Glutamatergic neuron (in vitro differentiated cells): Measurements from ENCODE around the gene CDC5L. TPM values are rescaled to one million over a fixed set of nuclear protein-coding genes. Genes with fewer than 3 reads are reported as not detected.

Experiments
- DNase-seq: peaks from one replicate; pipeline ENCODE4 v3.0.0; 2022
- H3K27ac Mint-ChIP-seq: one replicate; pipeline ENCODE4 v1.8.0; 2020; ENCODE audit warnings: mild to moderate bottlenecking, mixed read lengths, inconsistent platforms; ENCODE audit not compliant: unreplicated experiment
- H3K27me3 Mint-ChIP-seq: one replicate; pipeline ENCODE4 v1.8.0; 2020; ENCODE audit warnings: mild to moderate bottlenecking, moderate library complexity, mixed read lengths, inconsistent platforms; ENCODE audit not compliant: unreplicated experiment
- H3K36me3 Mint-ChIP-seq: one replicate; pipeline ENCODE4 v1.8.0; 2020; ENCODE audit warnings: mild to moderate bottlenecking, mixed read lengths, inconsistent platforms; ENCODE audit not compliant: unreplicated experiment
- H3K4me1 Mint-ChIP-seq: one replicate; pipeline ENCODE4 v1.8.0; 2020; ENCODE audit warnings: mild to moderate bottlenecking, low read depth, mixed read lengths, inconsistent platforms; ENCODE audit not compliant: unreplicated experiment
- H3K4me3 Mint-ChIP-seq: one replicate; pipeline ENCODE4 v1.8.0; 2020; ENCODE audit warnings: mild to moderate bottlenecking, mixed read lengths, inconsistent platforms; ENCODE audit not compliant: unreplicated experiment
- H3K9me3 Mint-ChIP-seq: one replicate; pipeline ENCODE4 v1.8.0; 2020; ENCODE audit warnings: mild to moderate bottlenecking, moderate library complexity, mixed read lengths, inconsistent platforms; ENCODE audit not compliant: unreplicated experiment
- total RNA-seq: library from RNA; stranded (reverse); fragmentation: NEBNext Ultra II Directional; extraction: Animal tissue kit (Norgen Biotek cat#: 25700); gene quantifications from one replicate; pipeline ENCODE4 v1.2.1, GENCODE V29; 2021; ENCODE audit not compliant: unreplicated experiment
- TF ChIP-seq, protein P1 (sequence below): fragments of 200-600 bp; sonication (generic); IDR thresholded peaks from one replicate; pipeline ENCODE4 v1.5.0; 2021; ENCODE audit not compliant: partially characterized antibody, unreplicated experiment

Gene CDC5L
- total RNA-seq, 1 donor from 2014 or later, result 19.6 TPM

DNA sequence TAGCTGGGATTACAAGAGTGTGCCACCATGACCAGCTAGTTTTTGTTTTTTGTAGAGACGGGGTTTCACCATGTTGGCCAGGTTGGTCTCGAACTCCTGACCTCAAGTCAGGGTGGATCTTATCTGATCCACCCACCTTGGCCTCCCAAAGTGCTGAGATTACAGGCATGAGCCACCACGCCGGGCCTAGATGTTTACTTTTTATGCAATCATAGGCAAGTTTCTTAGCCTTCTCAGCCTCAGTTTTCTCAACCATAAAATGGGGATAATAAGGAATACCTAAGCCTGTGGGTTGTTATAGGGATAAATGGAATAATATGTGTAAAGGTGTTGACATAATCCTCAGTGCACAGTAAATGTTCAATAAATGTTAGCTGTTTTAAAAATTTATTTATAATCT, 35.2 kb upstream of the CDC5L start:
- H3K4me1 Mint-ChIP-seq, result no peaks in the 10 kb centered on the region
- peaks cover 2% of the 10 kb centered on the region for H3K27me3 Mint-ChIP-seq
- DNase-seq, result no peak
- TF ChIP-seq, protein P1, sequence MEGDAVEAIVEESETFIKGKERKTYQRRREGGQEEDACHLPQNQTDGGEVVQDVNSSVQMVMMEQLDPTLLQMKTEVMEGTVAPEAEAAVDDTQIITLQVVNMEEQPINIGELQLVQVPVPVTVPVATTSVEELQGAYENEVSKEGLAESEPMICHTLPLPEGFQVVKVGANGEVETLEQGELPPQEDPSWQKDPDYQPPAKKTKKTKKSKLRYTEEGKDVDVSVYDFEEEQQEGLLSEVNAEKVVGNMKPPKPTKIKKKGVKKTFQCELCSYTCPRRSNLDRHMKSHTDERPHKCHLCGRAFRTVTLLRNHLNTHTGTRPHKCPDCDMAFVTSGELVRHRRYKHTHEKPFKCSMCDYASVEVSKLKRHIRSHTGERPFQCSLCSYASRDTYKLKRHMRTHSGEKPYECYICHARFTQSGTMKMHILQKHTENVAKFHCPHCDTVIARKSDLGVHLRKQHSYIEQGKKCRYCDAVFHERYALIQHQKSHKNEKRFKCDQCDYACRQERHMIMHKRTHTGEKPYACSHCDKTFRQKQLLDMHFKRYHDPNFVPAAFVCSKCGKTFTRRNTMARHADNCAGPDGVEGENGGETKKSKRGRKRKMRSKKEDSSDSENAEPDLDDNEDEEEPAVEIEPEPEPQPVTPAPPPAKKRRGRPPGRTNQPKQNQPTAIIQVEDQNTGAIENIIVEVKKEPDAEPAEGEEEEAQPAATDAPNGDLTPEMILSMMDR, result no peak
- H3K9me3 Mint-ChIP-seq, result peaks cover 2% of the 10 kb centered on the region
- H3K27ac Mint-ChIP-seq, result no peak overlapping the region
- H3K36me3 Mint-ChIP-seq, result peaks cover 6% of the 10 kb centered on the region
- H3K4me3 Mint-ChIP-seq, result no peak overlapping the region

DNA sequence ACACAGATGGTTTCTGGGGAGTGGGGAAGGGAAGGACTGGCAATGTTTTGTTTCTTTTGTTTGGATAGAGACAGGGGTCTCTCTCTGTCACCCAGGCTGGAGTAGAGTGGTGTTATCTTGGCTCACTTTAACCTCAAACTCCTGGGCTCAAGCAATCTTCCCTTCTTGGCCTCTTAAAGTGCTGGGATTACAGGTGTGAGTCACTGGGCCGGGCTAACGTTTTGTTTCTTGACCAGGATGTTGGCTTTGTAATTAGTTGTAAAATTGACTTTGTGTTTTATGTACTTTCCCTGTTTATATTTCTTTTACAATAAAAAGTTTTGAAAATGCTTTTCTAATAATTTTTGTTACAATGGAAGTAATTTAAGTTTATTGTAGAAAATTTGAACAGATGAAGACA, 34.2 kb upstream of the CDC5L start:
- TF ChIP-seq, protein P1, result no peak
- H3K9me3 Mint-ChIP-seq, result peaks cover 2% of the 10 kb centered on the region
- H3K4me3 Mint-ChIP-seq, result no peak overlapping the region
- no peak overlapping the region for H3K27ac Mint-ChIP-seq
- no peak for DNase-seq
- peaks cover 6% of the 10 kb centered on the region for H3K36me3 Mint-ChIP-seq
- H3K4me1 Mint-ChIP-seq, result no peaks in the 10 kb centered on the region
- H3K27me3 Mint-ChIP-seq, result peaks cover 2% of the 10 kb centered on the region

DNA sequence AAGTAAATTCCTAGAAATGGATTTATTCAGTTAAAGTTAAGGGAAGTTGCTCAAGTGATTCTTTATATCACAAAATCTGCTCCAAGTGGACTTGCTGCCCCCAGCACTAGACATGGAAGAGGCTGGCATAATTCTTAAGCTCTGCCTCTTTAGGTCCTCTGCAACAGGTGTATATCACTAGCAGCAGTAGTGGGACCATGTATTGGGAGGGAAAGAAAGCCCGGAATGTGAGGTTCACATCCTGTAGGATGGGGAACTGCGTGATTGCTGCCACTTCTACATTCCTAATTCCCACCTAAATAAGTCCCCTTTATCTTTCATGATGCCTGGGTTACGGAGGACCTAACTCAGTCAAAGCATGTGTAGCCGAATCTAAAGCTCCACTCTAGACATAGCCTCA, 31.9 kb upstream of the CDC5L start:
- no peak overlapping the region for H3K27ac Mint-ChIP-seq
- peaks cover 6% of the 10 kb centered on the region for H3K36me3 Mint-ChIP-seq
- H3K4me1 Mint-ChIP-seq, result no peaks in the 10 kb centered on the region
- peaks cover 2% of the 10 kb centered on the region for H3K9me3 Mint-ChIP-seq
- TF ChIP-seq, protein P1, result no peak
- no peak for DNase-seq
- no peak overlapping the region for H3K4me3 Mint-ChIP-seq
- H3K27me3 Mint-ChIP-seq, result peaks cover 2% of the 10 kb centered on the region

DNA sequence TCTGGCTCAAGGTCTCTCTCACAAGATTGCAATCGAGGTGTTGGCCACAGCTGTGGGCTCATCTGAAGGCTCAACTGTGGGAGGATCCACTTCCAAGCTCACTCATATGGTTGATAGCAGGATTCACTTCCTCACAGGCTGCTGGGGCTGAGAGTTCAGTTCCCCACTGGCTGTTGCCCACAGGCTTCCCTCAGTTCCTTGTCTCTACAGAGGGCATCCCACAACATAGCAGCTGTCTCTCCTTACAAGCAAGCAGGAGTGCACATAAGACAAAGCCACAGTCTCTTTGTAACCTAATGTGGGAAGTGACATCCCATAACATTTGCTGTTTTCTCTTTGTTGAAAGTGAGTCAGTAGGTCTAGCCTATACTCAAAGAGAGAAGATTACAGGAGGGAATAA, 31.0 kb upstream of the CDC5L start:
- H3K9me3 Mint-ChIP-seq, result peaks cover 2% of the 10 kb centered on the region
- DNase-seq, result no peak
- TF ChIP-seq, protein P1, result no peak
- H3K4me1 Mint-ChIP-seq, result no peaks in the 10 kb centered on the region
- peaks cover 6% of the 10 kb centered on the region for H3K36me3 Mint-ChIP-seq
- no peak overlapping the region for H3K4me3 Mint-ChIP-seq
- no peak overlapping the region for H3K27ac Mint-ChIP-seq
- peaks cover 2% of the 10 kb centered on the region for H3K27me3 Mint-ChIP-seq

DNA sequence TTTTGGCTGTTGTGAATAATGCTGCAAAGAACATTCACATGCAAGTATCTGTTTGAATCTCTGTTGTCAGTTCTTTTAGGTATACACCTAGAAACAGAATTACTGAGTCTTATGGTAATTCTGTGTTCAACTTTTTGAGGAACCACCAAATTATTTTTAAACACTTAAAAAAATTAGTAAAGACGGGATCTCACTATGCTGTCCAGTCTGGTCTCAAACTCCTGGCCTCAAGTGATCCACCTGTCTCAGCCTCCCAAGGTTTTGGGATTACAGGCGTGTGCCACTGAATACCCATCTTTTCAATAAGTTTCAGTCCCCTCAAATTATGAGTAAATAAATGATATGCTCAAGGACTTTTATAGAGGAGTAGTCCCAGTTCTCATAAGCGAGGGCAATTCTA, 27.5 kb upstream of the CDC5L start:
- Mint-ChIP-seq H3K27ac (no peak overlapping the region), H3K4me1 (no peaks in the 10 kb centered on the region), H3K9me3 (peaks cover 4% of the 10 kb centered on the region), H3K36me3 (peaks cover 6% of the 10 kb centered on the region), H3K4me3 (no peak overlapping the region), H3K27me3 (peaks cover 2% of the 10 kb centered on the region)
- no peak for DNase-seq
- TF ChIP-seq, protein P1, result no peak
